HG02763 (cell line): ENCODE data around the gene POMT2.
"Not testable (repeated sequence)": the region's sequence is repeated elsewhere in the genome, so short reads cannot be mapped to it uniquely, and the experiment has no call there.

Experiments used
- ATAC-seq: cut with Tn5 transposase; IDR thresholded peaks from one replicate; pipeline ENCODE4 v1.9.1; 2021; ENCODE audit warnings: mild to moderate bottlenecking, moderate library complexity; ENCODE audit not compliant: unreplicated experiment

POMT2 gene

DNA sequence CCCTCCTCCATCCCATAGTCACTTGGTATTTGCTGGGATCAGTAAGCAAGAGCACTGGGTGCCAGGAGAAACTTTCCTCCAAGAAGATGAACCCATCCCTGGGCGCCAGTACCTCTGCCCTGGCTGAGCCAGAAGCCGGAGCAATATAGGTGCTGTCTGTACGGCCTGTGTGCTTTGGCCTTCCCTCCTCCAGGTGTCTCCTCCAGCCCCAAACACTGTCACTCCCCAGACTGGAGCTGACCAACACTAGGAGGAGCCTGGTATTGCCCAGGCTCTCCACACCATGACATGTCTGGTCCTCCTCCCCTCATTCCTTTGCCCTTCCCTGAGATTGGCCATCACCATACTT is 5.0 kb upstream of the POMT2 start:
- ATAC-seq = no peak

DNA sequence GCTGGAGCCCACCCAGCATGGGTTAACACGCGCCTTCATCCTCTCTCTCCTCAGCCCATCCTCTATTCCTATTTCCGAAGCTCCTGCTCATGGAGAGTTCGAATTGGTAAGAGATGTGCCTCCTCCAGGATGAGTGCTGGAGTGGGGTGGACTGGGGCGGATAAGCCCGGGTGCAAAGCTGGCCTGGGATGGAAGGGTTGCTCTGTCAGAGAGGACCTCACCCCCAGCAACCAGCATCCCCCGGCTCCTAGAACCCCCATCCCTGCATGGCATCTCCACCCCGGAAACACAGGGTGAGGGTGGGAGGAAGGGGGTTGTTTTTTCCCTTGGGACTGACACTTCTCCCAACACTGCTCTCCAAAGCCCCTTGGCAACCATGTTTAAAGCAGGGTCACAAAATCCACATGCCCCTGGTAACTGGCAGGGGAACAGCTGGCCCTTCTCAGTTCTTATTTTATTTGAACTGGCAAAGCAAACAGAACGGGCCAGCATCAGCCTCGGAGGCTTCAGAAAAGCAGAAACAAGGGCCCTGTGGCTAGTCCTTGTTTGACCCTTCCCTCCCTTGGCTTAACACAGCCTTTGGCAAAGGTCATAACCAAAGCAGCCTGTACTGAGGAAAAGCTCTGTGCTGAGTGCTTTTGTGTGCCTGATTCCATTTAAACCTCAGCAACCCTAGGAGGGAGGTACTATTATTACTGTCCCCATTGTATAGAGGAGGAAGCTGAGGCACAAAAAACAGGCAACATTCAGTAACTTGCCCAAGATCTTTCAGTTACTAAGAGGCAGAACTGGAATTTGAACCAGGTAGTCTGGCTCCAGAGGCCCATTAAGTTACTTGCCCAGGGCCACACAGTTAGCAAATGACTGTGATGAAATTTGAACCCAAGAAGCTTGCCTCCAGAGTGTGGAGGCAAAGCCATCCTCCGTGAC is 4.4 kb upstream of the POMT2 start:
- ATAC-seq = no peak

DNA sequence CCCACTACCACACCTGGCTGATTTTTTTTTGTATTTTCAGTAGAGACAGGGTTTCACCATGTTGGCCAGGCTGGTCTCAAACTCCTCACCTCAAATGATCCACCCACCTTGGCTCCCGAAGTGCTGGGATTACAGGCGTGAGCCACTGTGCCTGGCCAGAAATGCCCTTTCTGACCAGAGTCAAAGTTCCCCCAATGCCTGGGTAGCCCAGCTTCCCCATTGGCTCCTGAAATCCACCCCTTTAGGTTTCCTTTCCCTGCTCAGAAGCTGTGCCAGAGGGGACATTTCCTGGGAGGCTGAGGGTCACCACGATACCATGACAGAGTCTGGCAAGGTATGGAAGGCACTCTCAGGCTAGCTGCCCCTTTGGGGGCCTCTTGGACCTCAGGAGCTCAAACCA is 3.6 kb upstream of the POMT2 start:
- no peak for ATAC-seq

DNA sequence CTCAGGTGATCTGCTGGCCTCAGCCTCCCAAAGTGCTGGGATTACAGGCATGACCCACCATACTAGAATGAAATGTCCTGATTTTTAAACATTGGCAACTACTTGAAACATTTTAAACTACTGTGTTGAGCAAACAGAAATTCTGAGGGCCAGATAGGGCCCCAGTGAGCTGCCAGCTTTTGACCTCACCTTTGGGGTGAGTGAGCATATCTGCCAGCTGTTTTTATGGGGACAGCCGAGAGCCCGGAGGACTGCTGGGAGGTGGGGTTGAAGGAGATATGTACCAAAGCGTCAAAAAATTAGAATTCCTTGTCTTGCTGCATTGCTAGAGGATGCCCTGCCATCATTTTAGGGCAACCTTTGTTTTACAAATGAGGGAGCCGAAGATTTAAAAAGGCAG is 2.9 kb upstream of the POMT2 start:
- ATAC-seq = no peak

DNA sequence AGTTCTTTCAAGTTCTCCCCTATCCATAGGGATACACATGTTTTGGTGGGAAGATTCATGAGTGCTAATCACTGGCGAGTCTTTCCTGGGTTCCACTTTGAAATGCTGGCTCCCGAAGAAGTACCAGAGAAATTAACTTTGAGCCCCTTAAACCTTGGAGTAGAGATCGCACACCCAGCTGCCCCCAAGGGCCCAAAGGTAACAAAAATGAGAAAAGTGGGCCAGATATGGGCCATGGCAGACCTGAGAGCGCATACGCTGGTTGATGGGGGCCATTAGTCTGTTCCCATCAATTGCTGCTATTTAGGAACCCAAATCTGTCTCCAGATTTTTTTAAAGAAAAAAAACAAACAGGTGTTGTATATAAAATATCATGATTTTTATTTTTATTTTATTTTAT is 2.3 kb upstream of the POMT2 start:
- no peak for ATAC-seq

DNA sequence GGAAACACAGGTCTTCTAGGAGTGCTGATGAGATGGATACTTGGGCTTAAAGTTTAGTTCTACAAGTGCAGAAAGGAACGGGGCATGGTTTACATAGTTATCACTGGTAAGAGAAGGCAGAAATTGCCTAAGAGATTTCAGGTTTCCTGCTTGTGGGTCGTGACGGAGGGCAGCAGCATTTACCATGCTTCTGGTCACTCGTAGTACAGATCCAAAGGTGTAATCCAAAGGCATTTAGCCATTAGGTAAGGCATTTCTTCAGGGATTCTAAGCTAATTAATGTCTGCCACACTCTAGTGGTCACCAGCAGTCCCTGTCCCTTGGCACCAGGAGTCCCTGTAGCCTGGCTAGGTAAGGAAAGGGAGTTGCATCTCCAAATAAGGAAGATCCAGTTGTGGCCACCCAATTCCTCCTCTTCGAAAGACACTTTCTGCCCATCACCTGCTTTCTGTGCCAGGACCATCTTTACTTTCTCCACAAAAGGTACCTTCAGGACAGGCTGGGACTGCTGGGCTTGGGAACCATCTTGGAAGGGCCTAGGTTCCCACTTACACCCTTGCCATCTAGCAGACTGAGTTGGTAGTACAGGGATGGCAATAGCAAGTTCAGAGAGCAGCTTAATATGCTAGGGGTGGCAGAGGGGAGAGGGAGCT is 1.7 kb upstream of the POMT2 start:
- no peak for ATAC-seq

DNA sequence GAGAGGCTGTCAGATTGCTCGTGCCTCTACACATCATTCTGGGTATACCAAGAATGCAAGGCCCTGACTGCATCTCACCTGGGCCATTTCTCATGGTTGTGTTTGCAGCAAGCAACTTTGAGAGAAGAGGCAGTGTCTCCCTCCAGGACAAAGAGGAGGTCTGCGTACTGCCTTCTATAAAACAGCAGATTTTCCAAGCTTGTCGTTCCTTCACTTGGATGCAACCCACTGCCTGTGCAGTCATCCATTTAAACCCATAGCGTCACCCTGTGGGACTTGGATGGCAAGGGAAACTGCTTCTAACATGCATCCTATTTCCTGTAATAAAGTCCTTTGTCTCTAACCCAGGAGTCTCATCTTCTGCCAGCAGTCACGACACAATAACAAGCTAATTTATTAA is 1.3 kb downstream of the POMT2 start:
- no peak for ATAC-seq

DNA sequence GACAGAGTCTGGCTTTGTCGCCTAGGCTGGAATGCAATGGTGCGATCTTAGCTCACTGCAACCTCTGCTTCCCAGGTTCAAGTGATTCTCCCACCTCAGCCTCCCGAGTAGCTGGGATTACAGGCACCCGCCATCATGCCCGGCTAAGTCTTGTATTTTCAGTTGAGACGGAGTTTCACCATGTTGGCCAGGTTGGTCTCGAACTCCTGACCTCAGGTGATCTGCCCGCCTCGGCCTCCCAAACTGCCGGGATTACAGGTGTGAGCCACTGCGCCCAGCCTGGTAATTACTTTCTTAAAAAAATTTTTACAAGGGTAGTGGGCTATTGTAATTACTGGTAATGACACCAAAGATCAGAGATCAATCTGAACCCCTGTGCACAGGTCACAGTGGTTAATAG is 1.9 kb downstream of the POMT2 start:
- ATAC-seq = not testable (repeated sequence)

DNA sequence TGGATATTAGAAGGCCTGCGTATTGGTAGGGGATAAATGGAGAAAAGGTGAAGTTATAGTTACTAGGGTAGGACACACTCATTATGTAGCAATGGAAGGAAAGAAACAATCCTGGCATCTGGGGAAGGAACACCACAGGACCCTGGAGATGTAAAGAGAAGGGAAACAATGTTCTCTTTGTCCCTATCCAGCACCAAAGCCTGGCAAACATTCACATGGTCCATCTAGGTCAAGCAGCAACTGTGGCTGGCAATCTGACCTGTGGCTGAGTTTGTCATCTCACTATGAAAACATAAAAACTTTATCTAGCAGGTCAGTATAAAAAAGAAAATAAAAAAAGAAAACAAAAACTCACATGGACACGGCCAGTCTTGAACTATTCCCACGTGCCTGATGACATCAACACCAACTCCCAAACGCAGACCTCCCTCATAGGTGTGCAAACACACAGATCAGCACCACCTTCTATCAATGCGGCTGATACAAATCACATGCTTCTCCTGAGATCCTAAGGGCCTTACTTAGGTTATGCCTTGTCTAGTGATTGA is 2.6 kb downstream of the POMT2 start:
- ATAC-seq = no peak

DNA sequence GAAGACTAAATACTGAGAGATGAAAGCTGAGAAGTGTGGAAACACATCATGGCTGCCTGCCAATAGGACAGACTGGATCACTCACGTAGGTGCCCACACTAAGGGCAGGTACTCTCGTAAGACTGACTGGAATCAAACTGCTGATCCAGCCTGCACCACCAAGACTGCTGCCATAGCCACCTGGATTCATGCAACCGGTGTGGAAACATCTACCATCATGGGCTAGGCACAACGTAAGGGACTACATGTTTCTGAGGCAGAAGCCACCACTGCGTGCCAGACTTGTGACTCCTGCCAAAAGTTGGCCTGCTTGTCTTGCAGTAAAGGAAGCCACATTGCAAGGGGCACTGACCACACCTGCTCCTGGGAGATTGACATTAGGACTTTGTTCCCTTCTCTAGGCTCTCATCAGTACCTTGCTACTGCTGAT is 3.8 kb downstream of the POMT2 start:
- no peak for ATAC-seq

DNA sequence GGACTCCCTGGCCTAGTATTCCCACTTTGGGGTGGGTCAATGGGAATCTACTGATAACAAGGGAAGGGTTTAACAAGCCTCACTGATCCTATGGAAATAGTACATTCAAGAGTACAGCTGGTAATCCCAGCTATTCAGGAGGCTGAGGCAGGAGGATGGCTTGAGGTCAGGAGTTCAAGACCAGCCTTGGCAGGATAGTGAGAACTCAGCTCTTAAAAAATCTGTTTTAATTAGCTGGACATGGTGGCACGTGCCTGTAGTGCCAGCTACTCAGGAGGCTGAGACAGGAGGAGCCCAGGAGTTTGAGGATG is 4.5 kb downstream of the POMT2 start:
- no peak for ATAC-seq

DNA sequence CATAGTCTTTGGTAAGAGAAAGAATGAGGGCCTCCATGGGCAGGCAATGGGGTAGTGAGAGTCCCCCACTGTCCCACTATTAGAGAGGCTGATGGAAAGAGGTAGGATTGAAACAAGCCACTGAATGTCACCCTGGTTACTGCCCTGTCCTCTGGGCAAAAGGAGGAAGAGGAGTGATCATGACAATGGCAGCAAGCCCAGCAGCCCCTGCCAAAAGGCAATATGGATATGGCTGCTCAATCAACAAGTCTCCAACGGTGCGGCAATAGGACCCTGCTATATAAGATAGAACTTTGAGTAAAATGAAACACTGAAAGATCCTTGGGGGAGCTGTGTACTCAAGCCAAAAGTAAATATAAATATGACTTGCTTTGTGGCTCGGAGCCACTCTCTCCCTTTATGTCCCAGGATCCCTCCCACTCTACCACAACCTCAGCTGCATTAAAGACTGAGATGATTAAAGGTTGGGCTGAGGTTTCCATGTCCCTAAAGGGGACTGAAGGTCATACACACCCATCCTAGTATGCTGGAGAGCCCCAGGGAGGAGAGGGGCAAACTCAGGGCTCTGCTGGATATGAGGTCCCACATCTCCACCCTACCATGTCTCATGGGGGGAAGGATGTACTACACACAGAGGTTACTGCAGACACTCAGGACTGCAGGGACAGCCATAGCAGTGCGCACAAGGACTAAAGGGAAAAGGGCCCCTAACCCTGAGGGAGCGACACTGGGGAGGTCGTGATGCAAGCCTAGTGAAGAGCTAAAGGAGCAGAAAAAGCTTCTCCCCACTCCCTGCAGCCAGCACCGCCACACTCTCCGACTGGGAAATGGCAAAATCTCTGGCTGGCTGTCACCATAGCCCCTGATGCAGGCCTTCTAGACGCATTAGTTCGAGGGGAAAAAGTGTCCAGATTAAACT is 5.9 kb downstream of the POMT2 start:
- ATAC-seq = no peak

DNA sequence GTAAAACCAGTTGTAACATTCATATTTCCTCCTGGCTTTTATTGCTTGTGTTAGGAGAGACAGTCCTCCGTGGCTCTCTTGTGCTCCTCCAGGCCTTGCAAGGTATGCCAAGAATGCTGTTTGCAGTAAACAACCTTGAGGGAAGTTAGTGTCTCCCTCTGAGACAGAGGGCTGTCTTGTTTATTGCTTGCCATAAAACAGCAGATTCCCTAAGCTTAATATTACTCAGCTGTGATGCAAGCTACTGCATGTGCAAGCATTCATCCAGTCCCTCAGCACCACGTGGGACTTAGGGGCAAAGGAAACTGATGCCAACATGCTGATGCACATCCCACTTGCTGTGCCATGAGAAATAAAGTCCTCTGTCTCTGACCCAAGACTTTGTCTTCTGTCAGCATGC is 6.6 kb downstream of the POMT2 start:
- ATAC-seq = no peak

DNA sequence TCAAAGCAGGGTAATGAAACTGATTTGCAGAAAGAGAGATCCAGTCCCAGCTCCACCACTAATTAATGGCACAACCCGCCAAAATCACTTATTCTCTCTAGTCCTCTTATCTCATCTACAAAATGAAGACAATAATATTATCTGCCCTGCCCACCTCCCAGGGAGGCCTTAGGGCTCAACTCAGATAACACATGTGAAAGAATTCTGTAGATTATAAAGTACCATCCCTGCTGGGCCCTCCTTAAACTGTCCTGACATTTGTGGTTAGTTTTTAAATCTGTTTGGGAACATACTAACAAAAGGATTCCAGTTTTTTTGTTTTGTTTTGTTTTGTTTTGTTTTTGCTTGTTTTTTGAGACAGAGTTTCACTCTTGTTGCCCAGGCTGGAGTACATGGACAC is 7.3 kb downstream of the POMT2 start:
- ATAC-seq = no peak

DNA sequence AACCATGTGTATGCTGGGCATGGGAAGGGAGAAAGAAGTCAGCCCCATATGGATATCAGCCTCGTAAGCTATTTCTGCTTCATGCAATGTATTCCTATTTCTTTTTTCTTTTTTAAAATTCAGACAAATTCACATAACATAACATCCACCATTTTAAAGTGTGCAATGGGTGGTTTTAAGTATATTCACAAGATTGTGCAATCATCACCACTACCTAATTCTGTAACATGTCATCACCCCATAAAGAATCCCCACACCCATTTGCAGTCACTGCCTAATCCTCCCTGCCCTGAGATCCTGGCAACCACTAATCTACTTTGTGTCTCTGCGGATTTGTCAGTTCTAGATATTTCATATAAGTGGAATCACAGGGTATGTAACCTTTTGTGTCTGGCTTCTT is 9.5 kb downstream of the POMT2 start:
- ATAC-seq = no peak

DNA sequence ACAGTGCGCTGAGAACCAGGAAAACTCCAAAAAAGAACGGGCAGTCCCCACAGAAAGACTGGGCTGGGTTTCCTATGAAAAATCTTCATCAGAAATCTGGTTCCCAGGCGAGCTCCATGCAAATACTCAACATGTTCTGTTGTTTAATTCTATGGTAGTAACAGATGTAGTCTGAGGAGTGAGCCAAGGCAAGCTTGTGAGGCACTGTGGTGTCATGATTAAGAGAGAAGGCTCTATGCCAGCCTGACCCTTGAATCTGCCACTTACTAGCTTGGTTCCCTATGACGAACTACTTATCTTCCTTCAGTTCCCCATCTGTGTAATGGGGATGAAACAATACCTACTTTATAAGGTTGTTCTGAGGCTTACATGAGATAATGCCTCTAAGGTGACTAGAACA is 10.7 kb downstream of the POMT2 start:
- ATAC-seq = no peak

DNA sequence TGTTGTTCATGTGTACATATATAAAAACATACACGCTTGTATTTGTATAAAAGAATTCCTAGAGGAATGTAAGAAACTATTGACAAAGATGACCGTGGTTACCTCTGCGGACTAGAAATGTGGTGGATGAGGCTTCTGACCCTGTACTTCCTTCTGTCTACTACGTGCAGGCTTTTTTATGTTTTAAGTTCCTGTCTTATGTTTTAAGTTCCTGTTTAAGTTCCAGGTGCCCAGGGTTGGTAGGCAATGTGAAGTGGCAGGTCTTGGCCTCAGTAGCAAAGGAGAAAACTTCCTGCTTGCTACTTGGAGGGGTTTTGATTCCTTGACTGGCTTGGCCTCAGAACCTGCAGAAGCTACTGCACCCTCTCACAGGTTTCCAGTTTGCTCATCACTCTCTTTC is 11.6 kb downstream of the POMT2 start:
- no peak for ATAC-seq

DNA sequence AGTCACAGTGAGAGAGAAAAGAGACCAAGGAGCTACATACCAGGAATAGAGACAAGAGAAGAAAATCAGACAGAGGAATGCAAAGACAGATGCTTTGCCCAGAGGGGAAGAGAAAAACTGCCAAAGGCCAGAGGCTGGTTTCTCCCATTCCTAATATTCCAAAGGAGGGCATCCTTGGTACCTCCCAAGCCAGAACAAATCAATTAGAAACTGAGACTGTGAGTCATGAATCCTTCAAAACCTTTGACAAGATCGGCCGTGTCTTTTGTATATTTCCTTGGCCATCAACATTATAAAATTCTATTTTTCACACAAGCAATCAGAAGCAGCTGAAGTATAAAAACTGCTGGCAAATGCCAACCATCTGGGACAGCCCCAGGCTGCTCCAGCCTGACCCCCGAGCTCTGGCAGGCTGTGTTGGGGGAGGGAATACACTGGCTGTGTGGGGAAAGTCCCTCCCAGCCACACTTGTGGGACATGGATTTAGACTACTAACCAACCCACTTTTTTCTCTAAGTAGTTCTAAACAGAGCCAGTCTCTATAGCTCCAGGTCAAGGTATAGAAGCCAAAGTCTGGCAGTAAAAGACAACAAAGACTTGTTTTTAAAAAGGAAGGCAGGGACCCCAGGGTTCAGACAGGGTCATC is 13.7 kb downstream of the POMT2 start:
- ATAC-seq = no peak

DNA sequence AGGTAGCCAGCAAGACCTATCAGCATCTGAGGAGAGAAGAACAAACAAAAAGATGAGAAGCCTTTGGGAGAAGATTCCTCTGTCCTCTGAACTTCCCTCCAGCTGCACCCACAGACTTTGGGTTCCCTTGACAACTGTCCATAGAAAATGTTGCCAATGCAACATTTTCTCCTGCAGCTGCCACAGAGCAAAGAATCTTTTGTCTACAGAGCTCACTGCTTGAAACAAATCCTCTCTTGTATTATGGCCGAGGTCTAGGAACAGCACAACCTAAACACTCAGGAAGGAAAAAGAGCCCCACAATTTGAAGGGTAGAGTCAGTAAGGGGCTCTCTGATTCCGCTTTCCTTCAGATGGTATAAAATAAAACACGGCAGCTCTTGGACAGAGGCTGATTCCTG is 14.3 kb downstream of the POMT2 start:
- no peak for ATAC-seq

DNA sequence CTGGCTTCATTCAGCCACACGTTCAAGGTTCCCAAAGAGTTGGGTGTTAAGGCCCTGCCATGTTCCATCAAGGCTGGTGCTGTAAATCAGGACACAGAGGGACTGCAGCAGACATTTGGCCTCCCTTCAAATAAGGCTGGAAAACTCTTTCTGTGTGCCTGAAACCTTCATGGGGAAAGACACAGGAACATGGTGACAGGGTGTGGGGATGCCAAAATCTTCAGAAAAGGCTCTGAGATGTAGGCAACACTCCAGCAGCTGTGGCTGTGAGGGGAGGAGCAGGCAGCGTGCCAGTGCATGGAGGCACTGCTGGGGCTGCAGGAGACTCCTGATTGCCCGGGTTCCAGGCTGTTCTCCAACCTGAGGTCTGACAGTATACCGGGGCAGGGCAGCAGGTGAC is 15.0 kb downstream of the POMT2 start:
- no peak for ATAC-seq
